Common myeloid progenitor, CD34-positive (primary cell): Measurements from ENCODE around the gene DISP3.
"Not testable (repeated sequence)": the region's sequence is repeated elsewhere in the genome, so short reads cannot be mapped to it uniquely, and the experiment has no call there.

Experiments used
- CTCF ChIA-PET: fragments of 350-600 bp; sonication (Branson Sonifier 250); formaldehyde crosslinking; loops from one replicate; lab custom pipeline; 2021; ENCODE audit warnings: antibody characterized with exemption; lab: Charles Lee
- POLR2A ChIA-PET: fragments of 350-600 bp; sonication (Branson Sonifier 250); formaldehyde crosslinking; loops from one replicate; lab custom pipeline; 2021; ENCODE audit warnings: antibody characterized with exemption; lab: Charles Lee
- DNase-seq, 3 donors: peaks; one replicate each; pipeline versions ENCODE4 v3.0.0 to v3.0.0-alpha.2; 2013
- H3K27ac ChIP-seq, 2 experiments: 1 replicate in 1 of 2; 2 replicates in 1 of 2; pipeline ENCODE4 v1.7.0; 2013; ENCODE audit warnings: inconsistent platforms in 2 of 2, low read length in 2 of 2, mild to moderate bottlenecking in 2 of 2, low read depth in 1 of 2, moderate library complexity in 1 of 2; ENCODE audit not compliant: severe bottlenecking in 2 of 2, insufficient read depth in 1 of 2, poor library complexity in 1 of 2
- H3K27me3 ChIP-seq, 5 experiments: replicated peaks in 2 of 5; 1 replicate in 3 of 5; 2 replicates in 2 of 5; pipeline versions ENCODE4 v1.6.1 to v1.7.0; 2013; ENCODE audit warnings: low read length in 4 of 5, mild to moderate bottlenecking in 2 of 5, moderate library complexity in 2 of 5, inconsistent platforms in 1 of 5; ENCODE audit not compliant: insufficient read depth in 5 of 5, control insufficient read depth in 4 of 5
- H3K36me3 ChIP-seq, 4 experiments: 1 replicate in 2 of 4; 2 replicates in 2 of 4; pipeline versions ENCODE4 v1.6.1 to v1.7.0; 2013; ENCODE audit warnings: low read length in 3 of 4, control low read depth in 1 of 4, mild to moderate bottlenecking in 1 of 4; ENCODE audit not compliant: control insufficient read depth in 4 of 4, insufficient read depth in 4 of 4
- H3K4me1 ChIP-seq, 4 experiments: 1 replicate in 3 of 4; 2 replicates in 1 of 4; pipeline versions ENCODE4 v1.6.1 to v1.7.1; 2013; ENCODE audit warnings: low read length in 3 of 4, mild to moderate bottlenecking in 3 of 4, control low read depth in 1 of 4, inconsistent platforms in 1 of 4, moderate library complexity in 1 of 4; ENCODE audit not compliant: control insufficient read depth in 4 of 4, insufficient read depth in 4 of 4; ENCODE audit errors: control extremely low read depth in 1 of 4
- H3K4me3 ChIP-seq, 7 experiments: 1 replicate in 4 of 7; 2 replicates in 3 of 7; pipeline versions ENCODE4 v1.5.1 to v1.7.0; 2013; ENCODE audit warnings: mild to moderate bottlenecking in 7 of 7, low read length in 6 of 7, moderate library complexity in 6 of 7, inconsistent platforms in 2 of 7, low read depth in 2 of 7, control low read depth in 1 of 7; ENCODE audit not compliant: insufficient read depth in 4 of 7, control insufficient read depth in 1 of 7; ENCODE audit errors: extremely low read depth in 1 of 7
- H3K9me3 ChIP-seq, 5 experiments: 1 replicate in 4 of 5; 2 replicates in 1 of 5; pipeline versions ENCODE4 v1.6.1 to v1.7.1; 2013; ENCODE audit warnings: low read length in 4 of 5, mild to moderate bottlenecking in 2 of 5, inconsistent platforms in 1 of 5, low read depth in 1 of 5, moderate library complexity in 1 of 5; ENCODE audit not compliant: control insufficient read depth in 4 of 5, insufficient read depth in 2 of 5; ENCODE audit errors: control extremely low read depth in 1 of 5
- WGBS: methylation state at CpG from one replicate; pipeline ENCODE4 v1.1.5; 2013; ENCODE audit not compliant: insufficient coverage; 5-methylcytosine and 5-hydroxymethylcytosine counted together

DISP3 gene

GRCh38 chr1:11576109-11576875, 97.3 kb downstream of the DISP3 start:
- no peak overlapping the region for H3K4me3 ChIP-seq
- H3K27ac ChIP-seq = no peak overlapping the region
- ChIA-PET POLR2A (no interaction called here), CTCF (no interaction called here)
- H3K4me1 ChIP-seq = peaks cover 0 to 3% (median 1%) of the 10 kb centered on the region in 4 experiments
- peaks cover 0 to 9% (median 2%) of the 10 kb centered on the region in 5 experiments for H3K27me3 ChIP-seq
- H3K36me3 ChIP-seq = no peaks in the 10 kb centered on the region
- 96% methylated on average over 17 of the region's 18 CpGs for WGBS
- H3K9me3 ChIP-seq = no peaks in the 10 kb centered on the region
- DNase-seq = no peak

GRCh38 chr1:11578004-11578403, 99.0 kb downstream of the DISP3 start:
- DNase-seq = no peak

GRCh38 chr1:11579506-11579905, 100.6 kb downstream of the DISP3 start:
- ChIA-PET POLR2A (no interaction called here), CTCF (interaction anchor here (1.2 kb wide), 1 partner anchor 13 kb away, joined by 3 read pairs; no protein-coding TSS in a partner anchor)
- Histone ChIP-seq H3K36me3 (no peaks in the 10 kb centered on the region), H3K4me1 (no peaks in the 10 kb centered on the region), H3K9me3 (no peaks in the 10 kb centered on the region), H3K27ac (no peak overlapping the region), H3K27me3 (peaks cover 0 to 19% (median 3%) of the 10 kb centered on the region in 5 experiments), H3K4me3 (no peak overlapping the region)
- WGBS = 83% methylated on average over 6 of the region's 8 CpGs
- DNase-seq = no peak

More at GRCh38 chr1:11578004-11578403, 99.0 kb downstream of the DISP3 start:
- no peak overlapping the region for H3K27ac ChIP-seq
- H3K27me3 ChIP-seq = peaks cover 0 to 12% (median 3%) of the 10 kb centered on the region in 5 experiments
- WGBS = 87% methylated on average over 4 of the region's 7 CpGs
- ChIA-PET POLR2A (no interaction called here), CTCF (no interaction called here)
- H3K4me1 ChIP-seq = no peaks in the 10 kb centered on the region
- H3K9me3 ChIP-seq = no peaks in the 10 kb centered on the region
- no peaks in the 10 kb centered on the region for H3K36me3 ChIP-seq
- no peak overlapping the region for H3K4me3 ChIP-seq

- H3K9me3 ChIP-seq, DNase-seq, CTCF ChIA-PET, H3K36me3 ChIP-seq, POLR2A ChIA-PET, H3K4me1 ChIP-seq, H3K4me3 ChIP-seq, H3K27ac ChIP-seq: not testable (repeated sequence)
- H3K27me3 ChIP-seq = peaks cover 0 to 24% (median 3%) of the 10 kb centered on the region in 5 experiments
- 59% methylated on average over 8 of the region's 10 CpGs for WGBS
These were observed 101.1 kb downstream of the DISP3 start for GRCh38 chr1:11580049-11580448.

- POLR2A ChIA-PET = no interaction called here
- no peak for DNase-seq
- 79% methylated on average over 5 of the region's 8 CpGs for WGBS
These were observed 102.6 kb downstream of the DISP3 start for GRCh38 chr1:11581445-11581991.

GRCh38 chr1:11585389-11585788, 106.4 kb downstream of the DISP3 start:
- no peak overlapping the region for H3K4me3 ChIP-seq
- H3K4me1 ChIP-seq = no peaks in the 10 kb centered on the region
- WGBS = 95% methylated on average over 11 of the region's 11 CpGs
- ChIA-PET POLR2A (no interaction called here), CTCF (no interaction called here)
- H3K9me3 ChIP-seq = no peaks in the 10 kb centered on the region
- peaks cover 0 to 43% (median 5%) of the 10 kb centered on the region in 5 experiments for H3K27me3 ChIP-seq
- H3K27ac ChIP-seq = no peak overlapping the region
- no peaks in the 10 kb centered on the region for H3K36me3 ChIP-seq
- DNase-seq = no peak

More at GRCh38 chr1:11581445-11581991, 102.6 kb downstream of the DISP3 start:
- CTCF ChIA-PET = interaction anchor here (0.9 kb wide), 1 partner anchor 9 kb away, joined by 5 read pairs; no protein-coding TSS in a partner anchor
- Histone ChIP-seq H3K36me3 (no peaks in the 10 kb centered on the region), H3K27ac (no peak overlapping the region), H3K9me3 (no peaks in the 10 kb centered on the region), H3K4me3 (no peak overlapping the region), H3K27me3 (peaks cover 0 to 35% (median 5%) of the 10 kb centered on the region in 5 experiments), H3K4me1 (no peaks in the 10 kb centered on the region)
